WTC11 (cell line): ENCODE data around the gene CENPU. TPM values are rescaled to one million over a fixed set of nuclear protein-coding genes. Genes with fewer than 3 reads are reported as not detected.
A peak's percentile ranks its signal among the peaks of the same experiment; 100 is the strongest.

Experiments
- ATAC-seq: fragments of 200-7000 bp; cut with Tn5 transposase; 2 replicates; pipeline ENCODE4 v1.10.0; 2021; ENCODE audit warnings: mild to moderate bottlenecking, moderate library complexity
- CTCF ChIA-PET: fragments of 300-600 bp; sonication (Branson Sonifier 250); formaldehyde crosslinking; loops from one replicate; lab custom pipeline; 2021; ENCODE audit warnings: antibody characterized with exemption; lab: Charles Lee
- POLR2A ChIA-PET: fragments of 350-600 bp; sonication (Branson Sonifier 250); formaldehyde crosslinking; loops from one replicate; lab custom pipeline; 2021; ENCODE audit warnings: antibody characterized with exemption; lab: Charles Lee
- DNase-seq: peaks from one replicate; pipeline ENCODE4 v3.0.0; 2021; ENCODE audit warnings: low spot score
- H3K27ac Mint-ChIP-seq: 2 replicates; pipeline ENCODE4 v1.8.0; 2021; ENCODE audit warnings: mixed read lengths
- H3K27me3 Mint-ChIP-seq: 2 replicates; pipeline ENCODE4 v1.8.0; 2021; ENCODE audit warnings: low read depth, mild to moderate bottlenecking, moderate library complexity, mixed read lengths
- H3K36me3 Mint-ChIP-seq: 2 replicates; pipeline ENCODE4 v1.8.0; 2021; ENCODE audit warnings: mixed read lengths
- H3K4me1 Mint-ChIP-seq: 2 replicates; pipeline ENCODE4 v1.8.0; 2022; ENCODE audit warnings: mixed read lengths
- H3K4me3 Mint-ChIP-seq: 2 replicates; pipeline ENCODE4 v1.8.0; 2021; ENCODE audit warnings: mild to moderate bottlenecking, moderate library complexity, mixed read lengths
- H3K9me3 Mint-ChIP-seq: 2 replicates; pipeline ENCODE4 v1.8.0; 2021; ENCODE audit warnings: mixed read lengths
- JUN ChIP-seq: sonication (generic); formaldehyde crosslinking; IDR thresholded peaks from 2 replicates; pipeline ENCODE4 v1.8.0; 2023; ENCODE audit warnings: mild to moderate bottlenecking, missing genetic modification reagents
- MYBL2 ChIP-seq: sonication (generic); formaldehyde crosslinking; IDR thresholded peaks from 2 replicates; pipeline ENCODE4 v1.8.1; 2023; ENCODE audit warnings: mild to moderate bottlenecking, moderate library complexity, missing genetic modification reagents
- NFE2L1 ChIP-seq: sonication (generic); formaldehyde crosslinking; IDR thresholded peaks from 2 replicates; pipeline ENCODE4 v1.8.1; 2023; ENCODE audit warnings: missing genetic modification reagents
- NFYB ChIP-seq: sonication (generic); formaldehyde crosslinking; conservative IDR thresholded peaks from 2 replicates; pipeline ENCODE4 v1.8.0; 2022; ENCODE audit warnings: low read depth, missing genetic modification reagents
- NR2C2 ChIP-seq: sonication (generic); formaldehyde crosslinking; IDR thresholded peaks from 2 replicates; pipeline ENCODE4 v1.8.0; 2022; ENCODE audit warnings: mild to moderate bottlenecking, missing genetic modification reagents
- PRRX2 ChIP-seq: fragments of 250-450 bp; sonication (Bioruptor Pico); IDR thresholded peaks from 2 replicates; pipeline ENCODE4 v1.8.0; 2021; ENCODE audit warnings: mild to moderate bottlenecking
- SP1 ChIP-seq: sonication (generic); formaldehyde crosslinking; conservative IDR thresholded peaks from 2 replicates; pipeline ENCODE4 v1.8.1; 2022; ENCODE audit warnings: missing genetic modification reagents
- TCF7 ChIP-seq: sonication (generic); formaldehyde crosslinking; IDR thresholded peaks from 2 replicates; pipeline ENCODE4 v1.8.0; 2022; ENCODE audit warnings: mild to moderate bottlenecking, low read depth, missing genetic modification reagents, moderate library complexity
- ZNF396 ChIP-seq: fragments of 250-450 bp; sonication (Bioruptor Pico); IDR thresholded peaks from 2 replicates; pipeline ENCODE4 v1.8.0; 2021; ENCODE audit warnings: mild to moderate bottlenecking, moderate library complexity, borderline replicate concordance
- total RNA-seq: library from RNA; stranded (reverse); gene quantifications from 3 replicates; pipeline ENCODE4 v1.2.3, GENCODE V29; 2021
- TF ChIP-seq, protein P1 (sequence below): sonication (generic); formaldehyde crosslinking; IDR thresholded peaks from 2 replicates; pipeline ENCODE4 v1.8.1; 2023; ENCODE audit warnings: mild to moderate bottlenecking, missing genetic modification reagents
- TF ChIP-seq, protein P2 (sequence below): sonication (generic); formaldehyde crosslinking; IDR thresholded peaks from 2 replicates; pipeline ENCODE4 v1.8.1; 2022; ENCODE audit warnings: low read depth, mild to moderate bottlenecking, moderate library complexity, missing genetic modification reagents, borderline replicate concordance
- TF ChIP-seq, protein P3 (sequence below): sonication (generic); formaldehyde crosslinking; IDR thresholded peaks from 2 replicates; pipeline ENCODE4 v1.8.1; 2023; ENCODE audit warnings: mild to moderate bottlenecking, missing genetic modification reagents, borderline replicate concordance
- TF ChIP-seq, protein P4 (sequence below): fragments of 250-450 bp; sonication (Bioruptor Pico); IDR thresholded peaks from 2 replicates; pipeline ENCODE4 v1.9.0; 2021; ENCODE audit warnings: mild to moderate bottlenecking
- TF ChIP-seq, protein P5 (sequence below): sonication (generic); formaldehyde crosslinking; IDR thresholded peaks from 2 replicates; pipeline ENCODE4 v1.8.0; 2022; ENCODE audit warnings: mild to moderate bottlenecking, missing genetic modification reagents
- TF ChIP-seq, protein P6 (sequence below): sonication (generic); formaldehyde crosslinking; IDR thresholded peaks from 2 replicates; pipeline ENCODE4 v1.8.1; 2022; ENCODE audit warnings: missing genetic modification reagents, borderline replicate concordance

The CENPU gene
- total RNA-seq, 1 experiment from 2014 or later = 60.5 TPM

DNA sequence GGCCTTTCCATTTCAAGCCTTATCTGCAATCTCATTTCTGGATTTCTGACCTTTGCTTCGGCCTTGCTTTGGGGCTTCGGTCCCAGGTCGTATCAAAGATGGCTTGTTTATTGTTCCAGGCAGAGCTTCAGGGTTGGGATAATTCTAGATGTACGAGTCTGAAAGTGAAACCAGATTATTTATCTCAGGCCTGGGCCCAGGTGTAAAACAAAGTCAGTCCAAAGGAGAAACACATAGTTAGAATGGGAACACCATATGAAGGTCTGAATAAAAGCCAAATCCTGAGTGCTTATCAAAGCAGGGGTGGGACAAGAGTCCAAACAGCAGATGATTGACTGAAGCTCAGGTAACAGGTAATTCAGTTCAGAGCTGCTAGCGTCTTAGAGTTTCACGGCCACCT, 67.2 kb downstream of the CENPU start:
- Mint-ChIP-seq H3K27me3 (no peaks in the 10 kb centered on the region), H3K36me3 (0 out of 2 replicates have a peak, but pooled peaks cover 3% of the 10 kb centered on the region), H3K4me3 (no peak overlapping the region), H3K4me1 (no peaks in the 10 kb centered on the region; the same call in 1 of the 2 replicates), H3K27ac (no peak overlapping the region)
- ATAC-seq = no peak
- no peak for DNase-seq
- POLR2A ChIA-PET = no interaction called here
- TF ChIP-seq NFYB (CRISPR knock-in tag) (no peak), PRRX2 (no peak), ZNF396 (CRISPR knock-in tag) (no peak), JUN (CRISPR knock-in tag) (no peak), NFE2L1 (CRISPR knock-in tag) (no peak)
- TF ChIP-seq, protein P1, sequence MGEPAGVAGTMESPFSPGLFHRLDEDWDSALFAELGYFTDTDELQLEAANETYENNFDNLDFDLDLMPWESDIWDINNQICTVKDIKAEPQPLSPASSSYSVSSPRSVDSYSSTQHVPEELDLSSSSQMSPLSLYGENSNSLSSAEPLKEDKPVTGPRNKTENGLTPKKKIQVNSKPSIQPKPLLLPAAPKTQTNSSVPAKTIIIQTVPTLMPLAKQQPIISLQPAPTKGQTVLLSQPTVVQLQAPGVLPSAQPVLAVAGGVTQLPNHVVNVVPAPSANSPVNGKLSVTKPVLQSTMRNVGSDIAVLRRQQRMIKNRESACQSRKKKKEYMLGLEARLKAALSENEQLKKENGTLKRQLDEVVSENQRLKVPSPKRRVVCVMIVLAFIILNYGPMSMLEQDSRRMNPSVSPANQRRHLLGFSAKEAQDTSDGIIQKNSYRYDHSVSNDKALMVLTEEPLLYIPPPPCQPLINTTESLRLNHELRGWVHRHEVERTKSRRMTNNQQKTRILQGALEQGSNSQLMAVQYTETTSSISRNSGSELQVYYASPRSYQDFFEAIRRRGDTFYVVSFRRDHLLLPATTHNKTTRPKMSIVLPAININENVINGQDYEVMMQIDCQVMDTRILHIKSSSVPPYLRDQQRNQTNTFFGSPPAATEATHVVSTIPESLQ (CRISPR knock-in tag) = no peak
- TF ChIP-seq, protein P2, sequence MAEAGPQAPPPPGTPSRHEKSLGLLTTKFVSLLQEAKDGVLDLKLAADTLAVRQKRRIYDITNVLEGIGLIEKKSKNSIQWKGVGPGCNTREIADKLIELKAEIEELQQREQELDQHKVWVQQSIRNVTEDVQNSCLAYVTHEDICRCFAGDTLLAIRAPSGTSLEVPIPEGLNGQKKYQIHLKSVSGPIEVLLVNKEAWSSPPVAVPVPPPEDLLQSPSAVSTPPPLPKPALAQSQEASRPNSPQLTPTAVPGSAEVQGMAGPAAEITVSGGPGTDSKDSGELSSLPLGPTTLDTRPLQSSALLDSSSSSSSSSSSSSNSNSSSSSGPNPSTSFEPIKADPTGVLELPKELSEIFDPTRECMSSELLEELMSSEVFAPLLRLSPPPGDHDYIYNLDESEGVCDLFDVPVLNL (CRISPR knock-in tag) = no peak
- TF ChIP-seq, protein P3, sequence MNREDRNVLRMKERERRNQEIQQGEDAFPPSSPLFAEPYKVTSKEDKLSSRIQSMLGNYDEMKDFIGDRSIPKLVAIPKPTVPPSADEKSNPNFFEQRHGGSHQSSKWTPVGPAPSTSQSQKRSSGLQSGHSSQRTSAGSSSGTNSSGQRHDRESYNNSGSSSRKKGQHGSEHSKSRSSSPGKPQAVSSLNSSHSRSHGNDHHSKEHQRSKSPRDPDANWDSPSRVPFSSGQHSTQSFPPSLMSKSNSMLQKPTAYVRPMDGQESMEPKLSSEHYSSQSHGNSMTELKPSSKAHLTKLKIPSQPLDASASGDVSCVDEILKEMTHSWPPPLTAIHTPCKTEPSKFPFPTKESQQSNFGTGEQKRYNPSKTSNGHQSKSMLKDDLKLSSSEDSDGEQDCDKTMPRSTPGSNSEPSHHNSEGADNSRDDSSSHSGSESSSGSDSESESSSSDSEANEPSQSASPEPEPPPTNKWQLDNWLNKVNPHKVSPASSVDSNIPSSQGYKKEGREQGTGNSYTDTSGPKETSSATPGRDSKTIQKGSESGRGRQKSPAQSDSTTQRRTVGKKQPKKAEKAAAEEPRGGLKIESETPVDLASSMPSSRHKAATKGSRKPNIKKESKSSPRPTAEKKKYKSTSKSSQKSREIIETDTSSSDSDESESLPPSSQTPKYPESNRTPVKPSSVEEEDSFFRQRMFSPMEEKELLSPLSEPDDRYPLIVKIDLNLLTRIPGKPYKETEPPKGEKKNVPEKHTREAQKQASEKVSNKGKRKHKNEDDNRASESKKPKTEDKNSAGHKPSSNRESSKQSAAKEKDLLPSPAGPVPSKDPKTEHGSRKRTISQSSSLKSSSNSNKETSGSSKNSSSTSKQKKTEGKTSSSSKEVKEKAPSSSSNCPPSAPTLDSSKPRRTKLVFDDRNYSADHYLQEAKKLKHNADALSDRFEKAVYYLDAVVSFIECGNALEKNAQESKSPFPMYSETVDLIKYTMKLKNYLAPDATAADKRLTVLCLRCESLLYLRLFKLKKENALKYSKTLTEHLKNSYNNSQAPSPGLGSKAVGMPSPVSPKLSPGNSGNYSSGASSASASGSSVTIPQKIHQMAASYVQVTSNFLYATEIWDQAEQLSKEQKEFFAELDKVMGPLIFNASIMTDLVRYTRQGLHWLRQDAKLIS (CRISPR knock-in tag) = no peak
- TF ChIP-seq, protein P4, sequence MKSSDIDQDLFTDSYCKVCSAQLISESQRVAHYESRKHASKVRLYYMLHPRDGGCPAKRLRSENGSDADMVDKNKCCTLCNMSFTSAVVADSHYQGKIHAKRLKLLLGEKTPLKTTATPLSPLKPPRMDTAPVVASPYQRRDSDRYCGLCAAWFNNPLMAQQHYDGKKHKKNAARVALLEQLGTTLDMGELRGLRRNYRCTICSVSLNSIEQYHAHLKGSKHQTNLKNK = no peak
- TF ChIP-seq, protein P5, sequence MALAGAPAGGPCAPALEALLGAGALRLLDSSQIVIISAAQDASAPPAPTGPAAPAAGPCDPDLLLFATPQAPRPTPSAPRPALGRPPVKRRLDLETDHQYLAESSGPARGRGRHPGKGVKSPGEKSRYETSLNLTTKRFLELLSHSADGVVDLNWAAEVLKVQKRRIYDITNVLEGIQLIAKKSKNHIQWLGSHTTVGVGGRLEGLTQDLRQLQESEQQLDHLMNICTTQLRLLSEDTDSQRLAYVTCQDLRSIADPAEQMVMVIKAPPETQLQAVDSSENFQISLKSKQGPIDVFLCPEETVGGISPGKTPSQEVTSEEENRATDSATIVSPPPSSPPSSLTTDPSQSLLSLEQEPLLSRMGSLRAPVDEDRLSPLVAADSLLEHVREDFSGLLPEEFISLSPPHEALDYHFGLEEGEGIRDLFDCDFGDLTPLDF (CRISPR knock-in tag) = no peak
- TF ChIP-seq, protein P6, sequence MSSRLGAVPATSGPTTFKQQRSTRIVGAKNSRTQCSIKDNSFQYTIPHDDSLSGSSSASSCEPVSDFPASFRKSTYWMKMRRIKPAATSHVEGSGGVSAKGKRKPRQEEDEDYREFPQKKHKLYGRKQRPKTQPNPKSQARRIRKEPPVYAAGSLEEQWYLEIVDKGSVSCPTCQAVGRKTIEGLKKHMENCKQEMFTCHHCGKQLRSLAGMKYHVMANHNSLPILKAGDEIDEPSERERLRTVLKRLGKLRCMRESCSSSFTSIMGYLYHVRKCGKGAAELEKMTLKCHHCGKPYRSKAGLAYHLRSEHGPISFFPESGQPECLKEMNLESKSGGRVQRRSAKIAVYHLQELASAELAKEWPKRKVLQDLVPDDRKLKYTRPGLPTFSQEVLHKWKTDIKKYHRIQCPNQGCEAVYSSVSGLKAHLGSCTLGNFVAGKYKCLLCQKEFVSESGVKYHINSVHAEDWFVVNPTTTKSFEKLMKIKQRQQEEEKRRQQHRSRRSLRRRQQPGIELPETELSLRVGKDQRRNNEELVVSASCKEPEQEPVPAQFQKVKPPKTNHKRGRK (CRISPR knock-in tag) = no peak
- TF ChIP-seq, all 79 proteins: peak for 0
- H3K9me3 Mint-ChIP-seq = no peaks in the 10 kb centered on the region
- CTCF ChIA-PET = no interaction called here

DNA sequence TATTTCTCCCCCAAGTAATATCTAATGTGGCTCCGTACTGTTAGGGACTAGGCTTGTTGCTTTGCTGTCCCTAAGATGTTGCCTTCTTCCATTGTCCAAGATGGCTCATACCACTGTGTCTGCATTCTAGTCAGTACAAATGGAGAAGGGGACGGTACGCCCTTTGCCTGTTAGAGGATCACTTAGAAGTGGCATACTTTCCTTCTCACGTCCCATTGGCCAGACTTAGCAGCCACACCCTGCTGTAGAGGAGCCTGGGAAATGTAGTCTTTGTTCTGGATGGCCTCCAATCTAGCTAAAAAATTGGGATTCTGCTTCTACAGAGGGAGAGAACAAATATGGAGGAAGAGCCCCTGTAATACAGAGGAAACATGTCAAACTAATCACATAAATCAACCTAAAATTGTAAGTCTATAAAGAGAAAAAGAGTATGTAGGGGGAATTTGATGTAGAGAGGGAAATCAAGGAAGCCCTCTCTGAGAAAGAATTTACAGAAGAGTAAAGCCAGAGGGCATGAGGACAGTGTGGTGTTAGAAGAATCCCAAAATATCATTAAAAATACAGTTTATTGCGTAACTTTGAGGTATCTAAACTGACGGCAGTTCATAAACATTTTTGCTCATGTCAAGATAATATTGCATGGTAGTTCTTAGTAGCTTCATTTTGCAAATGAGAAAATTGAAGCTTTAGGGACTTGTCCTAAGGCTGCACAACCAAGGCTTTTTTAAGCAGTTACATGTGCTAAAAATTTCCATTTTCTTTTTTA, 69.3 kb downstream of the CENPU start:
- CTCF ChIA-PET = interaction anchor here (1.3 to 1.6 kb wide), 2 partner anchors 15 to 401 kb away, joined by 5 to 7 read pairs; partner anchors contain the start of genes CASP3 and PRIMPOL
- 0 out of 2 replicates have a peak, but pooled peaks have one; percentile 41 for TF ChIP-seq SP1
- no peak for TF ChIP-seq MYBL2 (CRISPR knock-in tag)
- 0 out of 2 replicates have a peak, but pooled peaks have one; percentile 20 for TF ChIP-seq NFYB (CRISPR knock-in tag)
- no peak for TF ChIP-seq NR2C2
- no peak for TF ChIP-seq TCF7 (CRISPR knock-in tag)
- H3K4me3 Mint-ChIP-seq = no peak overlapping the region
- DNase-seq (no peak), ATAC-seq (peak; percentile 100)
- no peaks in the 10 kb centered on the region for H3K9me3 Mint-ChIP-seq
- H3K27ac Mint-ChIP-seq = no peak overlapping the region
- no peaks in the 10 kb centered on the region for H3K27me3 Mint-ChIP-seq
- POLR2A ChIA-PET = no interaction called here
- no peaks in the 10 kb centered on the region; the same call in 1 of the 2 replicates for H3K4me1 Mint-ChIP-seq
- H3K36me3 Mint-ChIP-seq = 0 out of 2 replicates have a peak, but pooled peaks cover 7% of the 10 kb centered on the region
